SH-SY5Y (cell line): ENCODE measurements around the gene SLC4A1.

Source experiments
- GATA2 ChIP-seq: IDR thresholded peaks from 2 replicates; pipeline ENCODE4 v1.6.1; 2011; ENCODE audit warnings: mild to moderate bottlenecking, low read depth, low read length
- GATA3 ChIP-seq: IDR thresholded peaks from 2 replicates; pipeline ENCODE4 v1.6.1; 2011; ENCODE audit warnings: low read depth, mild to moderate bottlenecking, low read length, moderate library complexity

Gene SLC4A1

DNA sequence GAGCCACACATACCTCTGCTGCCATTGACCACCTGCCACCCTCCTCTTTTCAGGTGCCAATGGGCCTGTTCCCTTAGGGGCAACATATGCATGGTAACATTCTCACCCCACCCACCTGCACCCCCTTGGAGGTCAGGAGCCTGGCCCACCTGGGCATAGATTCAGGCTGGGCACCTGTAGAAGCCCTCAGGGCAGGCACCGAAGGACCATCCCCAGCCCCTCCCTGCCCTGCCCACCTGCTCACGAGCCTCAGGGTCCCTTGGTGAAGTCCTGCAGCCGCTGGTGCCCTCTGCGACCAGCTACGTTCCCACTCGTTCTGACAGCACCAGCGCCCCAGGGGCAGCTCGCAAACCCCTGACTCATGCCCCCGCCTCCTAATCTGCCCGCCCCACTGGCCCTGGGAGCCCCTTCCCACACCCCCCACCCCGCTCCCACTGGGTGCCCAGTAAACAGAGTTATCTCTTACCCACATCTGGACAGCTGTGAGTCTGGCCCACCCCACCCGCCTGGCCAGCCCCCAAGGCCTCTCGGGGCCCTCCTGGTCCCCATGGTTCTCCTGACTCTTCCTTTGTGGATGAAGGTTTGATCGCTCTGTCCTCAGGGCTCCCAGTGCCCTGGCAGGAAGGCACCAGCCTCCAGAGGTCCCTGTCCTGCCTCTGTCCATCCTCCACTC, at the start of gene SLC4A1:
TSS of gene SLC4A1 (minus strand) at position 318 of the 673 bp plus-strand sequence. CDS start 5,269 bp downstream, outside the sequence.
- TF ChIP-seq GATA2 = no peak
- no peak for TF ChIP-seq GATA3

DNA sequence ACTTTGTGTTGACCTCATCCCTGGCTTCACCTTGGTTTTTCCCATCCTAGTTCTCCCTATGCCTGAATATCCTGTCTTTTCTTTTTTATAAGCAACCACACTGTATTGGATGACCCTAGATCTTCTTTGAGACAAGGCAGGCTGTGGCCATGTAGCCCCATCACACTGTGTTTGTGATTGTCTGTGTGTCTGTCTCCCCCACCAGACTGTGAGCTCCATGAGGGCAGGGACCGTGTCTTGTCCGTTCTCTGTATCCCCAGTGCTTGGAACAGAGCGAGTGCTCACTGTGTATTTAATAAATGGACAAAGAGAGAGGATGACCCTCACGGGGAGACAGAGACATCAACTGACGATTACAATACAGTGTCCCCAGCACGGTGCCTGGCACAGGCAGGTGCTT, 49.6 kb upstream of the SLC4A1 start:
- TF ChIP-seq GATA2 = no peak
- TF ChIP-seq GATA3 = no peak

- TF ChIP-seq GATA3 = no peak
These were observed 48.1 kb upstream of the SLC4A1 start for GRCh38 chr17:44315760-44316731.

DNA sequence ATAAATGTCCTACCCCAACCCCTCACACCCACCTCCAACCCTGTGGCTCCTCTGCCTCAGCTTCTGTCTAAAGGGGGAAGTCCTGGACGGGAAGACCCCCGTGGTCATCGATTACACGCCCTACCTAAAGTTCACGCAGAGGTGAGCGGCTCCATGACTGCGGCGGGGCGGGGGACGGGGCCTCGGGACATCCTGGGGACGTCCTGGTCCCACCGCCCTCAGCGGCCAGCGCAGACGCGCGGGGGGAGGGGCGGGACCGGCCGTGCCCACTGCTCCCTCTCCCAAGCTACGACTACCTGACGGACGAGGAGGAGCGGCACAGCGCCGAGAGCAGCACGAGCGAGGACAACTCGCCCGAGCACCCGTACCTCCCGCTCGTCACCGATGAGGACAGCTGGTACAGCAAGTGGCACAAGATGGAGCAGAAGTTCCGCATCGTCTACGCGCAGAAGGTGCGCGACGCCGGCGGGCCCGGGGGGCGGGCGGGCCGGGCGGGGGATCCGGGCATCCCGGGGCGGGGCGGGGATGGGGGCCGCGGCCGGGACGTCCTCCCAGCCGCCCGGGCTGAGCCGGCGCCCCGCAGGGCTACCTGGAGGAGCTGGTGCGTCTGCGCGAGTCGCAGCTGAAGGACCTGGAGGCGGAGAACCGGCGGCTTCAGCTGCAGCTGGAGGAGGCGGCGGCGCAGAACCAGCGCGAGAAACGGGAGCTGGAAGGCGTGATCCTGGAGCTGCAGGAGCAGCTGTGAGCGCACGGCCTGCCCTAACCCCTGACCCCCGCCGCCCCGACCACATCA, 47.1 kb upstream of the SLC4A1 start:
- TF ChIP-seq GATA3 = no peak
- no peak for TF ChIP-seq GATA2

DNA sequence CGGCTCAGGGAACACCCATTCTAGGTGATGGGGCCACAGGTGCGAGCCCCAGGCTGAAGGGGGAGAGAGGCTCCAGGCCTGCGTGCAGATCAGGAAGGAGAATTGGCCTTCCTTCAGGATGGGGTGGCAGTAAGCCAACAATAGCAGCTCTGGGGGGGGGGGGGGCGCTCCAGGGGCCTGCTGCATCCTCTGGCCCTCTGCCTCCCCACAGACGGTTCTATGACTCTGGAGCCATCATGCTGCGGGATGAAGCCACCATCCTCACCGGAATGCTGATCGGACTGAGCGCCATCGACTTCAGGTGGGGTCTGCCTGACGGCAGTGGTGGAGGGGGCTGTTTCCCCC, 46.6 kb upstream of the SLC4A1 start:
- TF ChIP-seq GATA2 = no peak

DNA sequence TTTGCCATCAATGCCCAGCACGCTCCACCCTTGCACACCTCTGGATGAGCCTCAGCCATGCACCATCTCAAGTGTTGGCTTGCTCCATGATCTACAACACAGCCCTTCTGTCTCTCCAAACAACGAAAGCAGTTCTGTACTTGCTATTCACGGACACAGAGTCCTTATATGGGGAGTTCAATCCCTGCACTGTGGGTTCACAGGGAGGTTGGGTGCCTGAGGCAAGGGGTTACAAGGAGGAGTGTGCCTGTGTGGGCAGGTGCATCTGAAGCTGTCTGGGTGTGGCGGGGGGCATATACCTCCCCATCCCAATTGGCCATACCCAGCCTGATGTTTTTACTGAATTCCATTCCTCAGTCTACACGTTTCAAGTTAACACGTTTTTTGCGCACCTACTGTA, 46.1 kb upstream of the SLC4A1 start:
- TF ChIP-seq GATA3 (no peak), GATA2 (no peak)

DNA sequence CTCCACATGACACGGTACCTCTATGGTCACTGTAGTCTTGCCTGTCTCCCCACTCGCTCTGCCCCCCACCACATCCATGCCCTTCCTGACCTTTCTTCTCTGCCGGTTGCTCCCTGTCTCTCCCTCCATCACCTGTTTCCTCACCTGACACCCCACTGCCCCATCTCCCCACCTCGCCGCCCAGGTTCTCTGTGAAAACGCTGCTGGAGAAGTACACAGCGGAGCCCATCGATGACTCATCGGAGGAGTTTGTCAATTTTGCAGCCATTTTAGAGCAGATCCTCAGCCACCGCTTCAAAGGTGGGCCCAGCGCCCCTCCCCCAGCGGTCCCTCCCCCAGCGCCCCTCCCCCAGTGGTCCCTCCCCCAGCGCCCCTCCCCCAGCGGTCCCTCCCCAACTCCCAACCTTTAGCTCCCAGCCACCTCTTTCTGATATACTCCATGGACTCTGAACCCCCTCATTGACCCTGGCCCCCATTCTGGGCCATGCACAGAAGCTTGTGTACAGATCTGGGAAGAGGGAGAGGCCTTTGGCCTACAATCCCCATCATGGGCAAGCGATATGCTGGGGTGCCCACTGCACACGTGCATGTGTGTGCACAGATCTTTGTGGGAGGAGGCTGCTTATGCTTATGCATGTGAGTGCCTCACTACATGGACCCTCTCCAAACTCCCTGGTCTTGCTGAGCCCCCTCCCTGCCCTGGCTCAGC, 44.6 kb upstream of the SLC4A1 start:
- TF ChIP-seq GATA2 (no peak), GATA3 (no peak)

GRCh38 chr17:44311562-44312181, 43.7 kb upstream of the SLC4A1 start:
- TF ChIP-seq GATA2 (no peak), GATA3 (no peak)

DNA sequence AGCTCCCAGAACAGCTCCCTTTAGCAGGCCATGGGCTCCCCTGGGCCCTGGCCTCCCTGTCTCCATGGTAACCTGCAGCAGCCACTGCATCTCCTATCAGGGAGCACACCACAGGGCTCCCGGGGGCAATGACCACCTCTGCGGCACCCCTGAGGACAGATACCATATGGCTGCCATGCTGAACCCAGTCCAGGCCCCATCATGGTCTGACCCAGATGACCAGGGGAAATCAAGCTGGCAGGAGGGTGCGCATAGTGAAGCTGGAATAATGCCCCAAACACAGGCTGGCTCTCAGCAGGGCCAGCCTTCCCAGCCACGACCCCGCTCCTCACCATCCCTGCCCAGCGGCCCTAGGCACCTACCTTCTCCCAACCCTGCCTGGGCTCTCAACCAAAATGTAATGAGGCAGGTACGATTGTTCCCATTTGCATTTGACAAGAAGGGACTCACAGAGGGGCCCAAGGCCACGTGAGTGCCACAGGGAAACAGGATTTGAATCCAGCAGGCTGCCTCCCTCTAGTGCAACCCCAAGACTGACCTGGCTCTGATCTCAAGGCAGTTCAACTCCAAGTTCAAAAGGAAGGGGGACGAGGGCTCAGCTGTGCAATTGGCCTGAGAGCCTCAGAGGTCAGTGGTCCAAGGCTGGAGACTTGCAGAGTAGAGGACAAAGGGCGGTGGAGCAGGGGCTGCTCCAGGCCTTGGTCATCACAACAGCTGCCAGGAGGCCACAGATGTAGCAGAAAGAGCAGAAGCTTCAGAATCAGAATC, 42.9 kb upstream of the SLC4A1 start:
- TF ChIP-seq GATA3 = no peak
- no peak for TF ChIP-seq GATA2

GRCh38 chr17:44310188-44310587, 42.3 kb upstream of the SLC4A1 start:
- no peak for TF ChIP-seq GATA2
- no peak for TF ChIP-seq GATA3

GRCh38 chr17:44309472-44309871, 41.5 kb upstream of the SLC4A1 start:
- no peak for TF ChIP-seq GATA3
- no peak for TF ChIP-seq GATA2

DNA sequence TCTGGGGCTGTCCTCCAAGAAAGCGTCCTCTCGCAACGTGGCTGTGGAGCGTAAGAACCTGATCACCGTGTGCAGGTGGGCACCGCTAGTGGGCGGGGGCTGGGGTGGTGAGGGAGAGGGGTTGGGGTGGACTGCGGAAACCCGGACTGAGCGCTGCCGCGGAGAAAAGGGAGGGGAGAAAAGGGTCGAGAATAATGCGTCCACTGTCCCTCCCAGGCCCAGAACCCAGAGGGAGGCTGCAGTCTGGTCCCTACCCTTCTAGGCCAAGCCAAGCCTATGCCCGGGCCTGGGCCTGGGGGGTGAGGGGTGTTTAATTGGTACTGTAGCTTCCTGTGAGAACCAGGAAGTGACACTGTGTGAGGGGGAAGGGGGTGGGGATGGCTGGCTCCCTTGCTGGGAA, 40.9 kb upstream of the SLC4A1 start:
- no peak for TF ChIP-seq GATA2

DNA sequence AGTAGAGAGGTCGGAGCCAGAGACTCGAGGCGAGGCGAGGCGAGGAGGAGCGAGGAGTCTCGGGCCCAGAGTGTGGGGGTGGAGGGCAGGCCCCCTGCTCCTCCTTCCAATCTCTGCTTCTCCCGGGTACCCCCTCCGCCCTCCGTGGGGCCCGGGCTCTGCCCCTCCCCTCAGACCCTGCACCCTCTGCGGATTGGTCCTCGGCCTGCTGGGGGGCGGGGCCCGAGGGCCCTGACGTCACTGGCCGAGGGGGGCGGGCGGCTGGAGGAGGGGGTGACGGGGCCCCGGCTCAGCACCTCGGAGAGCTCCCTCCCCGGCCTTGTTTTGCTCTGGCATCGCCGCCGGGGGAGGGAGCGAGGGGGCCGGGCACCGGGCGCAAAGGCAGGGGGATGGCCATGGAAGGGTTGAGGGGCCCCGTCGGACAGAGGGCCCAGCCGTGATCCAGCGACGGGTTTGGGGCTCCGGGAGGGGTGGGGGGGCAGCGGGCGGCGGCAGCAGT, 40.4 kb upstream of the SLC4A1 start, which contains the start of gene RUNDC3A:
TSS of gene RUNDC3A (plus strand) at position 282 of the 499 bp plus-strand sequence. CDS start 232 bp downstream, outside the sequence.
- no peak for TF ChIP-seq GATA3
- TF ChIP-seq GATA2 = no peak
